GM21737 (cell line): ENCODE results near the gene CENPP.
"Not testable (repeated sequence)": the region's sequence is repeated elsewhere in the genome, so short reads cannot be mapped to it uniquely, and the experiment has no call there.

ENCODE experiments used
- ATAC-seq: cut with Tn5 transposase; IDR thresholded peaks from one replicate; pipeline ENCODE4 v1.9.1; 2021; ENCODE audit warnings: mild to moderate bottlenecking, moderate library complexity; ENCODE audit not compliant: unreplicated experiment

The CENPP gene

GRCh38 chr9:92529124-92529523 is 203.4 kb downstream of the CENPP start:
- no peak for ATAC-seq

- ATAC-seq = no peak
Measured at GRCh38 chr9:92530893-92531292, 205.1 kb downstream of the CENPP start.

GRCh38 chr9:92534204-92534603 is 208.5 kb downstream of the CENPP start:
- no peak for ATAC-seq

- ATAC-seq = no peak
Measured at GRCh38 chr9:92534674-92535073, 208.9 kb downstream of the CENPP start.

GRCh38 chr9:92535940-92536850 is 210.4 kb downstream of the CENPP start, which contains the start of gene ECM2:
TSS of gene ECM2 (minus strand) at chr9:92535990. CDS start at chr9:92522866, 13,124 bp downstream.
- ATAC-seq = no peak

- no peak for ATAC-seq
Measured at GRCh38 chr9:92538541-92538940, 212.8 kb downstream of the CENPP start.

GRCh38 chr9:92543972-92544371 is 218.2 kb downstream of the CENPP start:
- ATAC-seq = no peak

GRCh38 chr9:92545002-92545510 is 219.3 kb downstream of the CENPP start:
- no peak for ATAC-seq

- no peak for ATAC-seq
Measured at GRCh38 chr9:92547356-92547755, 221.6 kb downstream of the CENPP start.

GRCh38 chr9:92550765-92551164 is 225.0 kb downstream of the CENPP start:
- no peak for ATAC-seq

GRCh38 chr9:92558612-92559374 is 233.0 kb downstream of the CENPP start:
- ATAC-seq = no peak

GRCh38 chr9:92561374-92562330 is 235.9 kb downstream of the CENPP start:
- no peak for ATAC-seq

- no peak for ATAC-seq
Measured at GRCh38 chr9:92562461-92562967, 236.8 kb downstream of the CENPP start.

GRCh38 chr9:92563116-92564100 is 237.7 kb downstream of the CENPP start:
- ATAC-seq = no peak

- no peak for ATAC-seq
Measured at GRCh38 chr9:92564504-92564903, 238.8 kb downstream of the CENPP start.

- no peak for ATAC-seq
Measured at GRCh38 chr9:92564982-92565381, 239.2 kb downstream of the CENPP start.

- ATAC-seq = not testable (repeated sequence)
Measured at GRCh38 chr9:92571871-92572270, 246.1 kb downstream of the CENPP start.

GRCh38 chr9:92573612-92574011 is 247.9 kb downstream of the CENPP start:
- ATAC-seq = not testable (repeated sequence)

GRCh38 chr9:92576175-92576574 is 250.4 kb downstream of the CENPP start:
- ATAC-seq = no peak
